Central memory CD8-positive, alpha-beta T cell (primary cell): ENCODE data around the gene OR56A5.
"Not testable (repeated sequence)": the region's sequence is repeated elsewhere in the genome, so short reads cannot be mapped to it uniquely, and the experiment has no call there.

Source experiments
- ATAC-seq: fragments of 150-1000 bp; cut with Tn5 transposase; replicated peaks from 2 replicates; pipeline ENCODE4 v1.10.0; 2022; ENCODE audit warnings: mild to moderate bottlenecking, moderate FRiP score, moderate number of reproducible peaks; ENCODE audit not compliant: poor library complexity, severe bottlenecking; ENCODE audit errors: extremely low read depth
- DNase-seq, 2 donors: peaks; one replicate each; pipeline ENCODE4 v3.0.0; 2021; ENCODE audit warnings: low spot score in 2 of 2
- H3K27ac Mint-ChIP-seq: one replicate; pipeline ENCODE4 v1.8.0; 2022; ENCODE audit warnings: low read depth, mild to moderate bottlenecking, moderate library complexity, mixed read lengths
- H3K27me3 Mint-ChIP-seq: one replicate; pipeline ENCODE4 v1.8.0; 2022; ENCODE audit warnings: mixed read lengths
- H3K36me3 Mint-ChIP-seq: one replicate; pipeline ENCODE4 v1.8.0; 2022; ENCODE audit warnings: mild to moderate bottlenecking, moderate library complexity, mixed read lengths; ENCODE audit not compliant: insufficient read depth
- H3K4me1 Mint-ChIP-seq: one replicate; pipeline ENCODE4 v1.8.0; 2022; ENCODE audit warnings: mixed read lengths
- H3K4me3 Mint-ChIP-seq: one replicate; pipeline ENCODE4 v1.8.0; 2022; ENCODE audit warnings: mild to moderate bottlenecking, moderate library complexity, mixed read lengths
- H3K9me3 Mint-ChIP-seq: one replicate; pipeline ENCODE4 v1.8.0; 2022; ENCODE audit warnings: mixed read lengths

OR56A5 gene

DNA sequence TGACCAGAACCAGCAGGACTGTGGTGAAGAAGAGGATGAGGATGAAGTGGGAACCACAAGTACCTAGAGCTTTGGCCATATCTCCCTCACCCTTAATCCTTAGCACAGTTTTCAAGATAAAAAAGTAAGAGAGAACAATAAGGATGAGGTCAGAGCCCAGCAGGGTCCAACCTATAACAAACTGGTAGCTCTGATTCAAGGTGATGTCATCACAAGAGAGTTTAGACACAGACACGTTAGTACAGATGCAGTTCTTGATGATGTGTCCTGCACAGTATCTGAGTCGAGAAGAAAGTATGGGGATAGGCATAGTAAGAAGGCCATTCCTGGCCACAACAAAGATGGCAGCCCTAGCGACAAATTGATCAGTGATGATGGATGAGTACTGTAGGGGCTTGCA is 586 bp downstream of the OR56A5 start:
- ATAC-seq (no peak), DNase-seq (no peak)
- Mint-ChIP-seq H3K27me3 (peaks cover 54% of the 10 kb centered on the region), H3K9me3 (no peaks in the 10 kb centered on the region), H3K36me3 (no peaks in the 10 kb centered on the region), H3K27ac (no peak overlapping the region), H3K4me1 (no peaks in the 10 kb centered on the region), H3K4me3 (no peak overlapping the region)

DNA sequence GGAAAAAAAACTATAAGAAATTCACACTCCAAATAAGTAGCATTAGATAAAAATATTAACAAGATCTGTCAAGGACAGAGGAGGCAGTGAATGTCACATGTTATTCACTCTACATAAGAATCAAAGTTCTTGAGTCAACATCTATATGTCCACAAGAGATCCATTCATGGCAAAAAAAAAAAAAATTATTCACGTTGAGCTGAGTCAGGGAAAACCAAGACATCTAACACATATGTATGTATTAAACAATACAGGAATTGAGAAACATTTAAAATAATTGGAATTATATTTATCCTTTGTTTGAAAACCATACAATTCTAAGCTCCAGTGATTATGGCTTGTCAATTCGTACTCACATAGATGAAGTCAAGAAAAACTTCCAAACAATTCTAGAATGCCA is 1.3 kb downstream of the OR56A5 start:
- no peak overlapping the region for H3K4me3 Mint-ChIP-seq
- H3K9me3 Mint-ChIP-seq = no peaks in the 10 kb centered on the region
- H3K36me3 Mint-ChIP-seq = no peaks in the 10 kb centered on the region
- no peak for ATAC-seq
- no peaks in the 10 kb centered on the region for H3K4me1 Mint-ChIP-seq
- no peak for DNase-seq
- peaks cover 54% of the 10 kb centered on the region for H3K27me3 Mint-ChIP-seq
- H3K27ac Mint-ChIP-seq = no peak overlapping the region

DNA sequence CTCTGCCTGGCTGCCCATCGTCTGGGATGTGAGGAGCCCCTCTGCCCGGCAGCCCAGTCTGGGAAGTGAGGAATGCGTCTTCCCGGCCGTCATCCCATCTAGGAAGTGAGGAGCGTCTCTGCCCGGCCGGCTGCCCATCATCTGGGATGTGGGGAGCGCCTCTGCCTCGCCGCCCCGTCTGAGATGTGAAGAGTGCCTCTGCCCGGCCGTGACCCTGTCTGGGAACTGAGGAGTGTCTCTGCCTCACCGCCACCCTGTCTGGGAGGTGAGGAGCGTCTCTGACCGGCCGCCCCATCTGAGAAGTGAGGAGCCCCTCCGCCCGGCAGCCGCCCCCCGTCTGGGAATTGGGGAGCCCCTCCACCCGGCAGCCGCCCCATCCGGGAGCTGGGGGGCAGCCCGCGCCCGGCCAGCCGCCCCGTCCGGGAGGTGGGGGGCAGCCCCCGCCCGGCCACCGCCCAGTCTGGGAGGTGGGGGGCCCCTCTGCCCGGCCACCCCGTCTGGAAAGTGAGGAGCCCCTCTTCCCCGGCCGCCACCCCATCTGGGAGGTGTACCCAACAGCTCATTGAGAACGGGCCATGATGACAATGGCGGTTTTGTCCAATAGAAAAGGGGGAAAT is 7.5 kb downstream of the OR56A5 start:
- not testable (repeated sequence) for H3K9me3 Mint-ChIP-seq, DNase-seq, H3K27me3 Mint-ChIP-seq, H3K36me3 Mint-ChIP-seq, ATAC-seq, H3K4me3 Mint-ChIP-seq, H3K27ac Mint-ChIP-seq, H3K4me1 Mint-ChIP-seq

DNA sequence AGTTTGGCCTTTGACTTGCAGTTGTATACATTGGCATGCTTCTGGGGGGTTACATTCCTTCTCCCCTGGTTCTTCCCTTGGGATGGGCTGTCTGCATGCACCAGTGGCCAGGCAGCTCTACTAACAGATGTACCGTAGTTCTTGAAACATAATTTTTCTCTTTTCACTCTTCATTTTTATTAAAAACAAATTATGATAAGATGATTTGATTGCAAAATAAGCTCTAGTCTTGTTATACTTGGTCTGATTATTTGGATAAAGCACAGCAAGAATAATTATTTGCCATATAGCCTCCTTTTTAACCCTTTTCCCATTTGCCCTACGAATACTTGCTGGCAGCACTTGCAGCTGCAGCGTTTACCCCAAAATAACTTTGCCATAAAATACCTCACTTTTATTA is 12.7 kb downstream of the OR56A5 start:
- Mint-ChIP-seq H3K27me3 (peaks cover 12% of the 10 kb centered on the region), H3K27ac (no peak overlapping the region), H3K36me3 (no peaks in the 10 kb centered on the region), H3K9me3 (no peaks in the 10 kb centered on the region), H3K4me1 (no peaks in the 10 kb centered on the region), H3K4me3 (no peak overlapping the region)
- no peak for DNase-seq
- no peak for ATAC-seq

DNA sequence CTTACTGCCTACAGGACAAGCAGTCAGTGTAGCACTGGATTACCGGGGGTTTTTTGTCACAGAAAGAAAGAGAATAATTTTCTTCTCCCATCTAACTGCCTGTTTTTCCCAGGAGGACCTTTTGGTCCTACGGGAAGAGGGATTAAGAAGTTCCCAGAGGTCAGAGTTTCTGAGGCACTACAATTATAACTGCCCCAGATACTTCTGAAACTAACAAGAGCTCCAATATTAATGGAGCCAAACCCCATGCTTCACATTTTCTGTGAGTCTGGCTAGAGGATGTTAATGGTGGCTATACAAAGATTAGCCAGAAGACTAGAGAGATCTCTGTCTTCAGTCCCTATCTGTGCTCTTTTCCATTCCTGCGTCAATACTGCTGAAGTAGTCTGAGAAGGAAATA is 26.3 kb downstream of the OR56A5 start, which contains the start of gene OR56A3:
TSS of gene OR56A3 (plus strand) at position 301 of the 400 bp plus-strand sequence. CDS start 5,096 bp downstream, outside the sequence.
- Mint-ChIP-seq H3K9me3 (no peaks in the 10 kb centered on the region), H3K27ac (no peak within 1 kb of the TSS), H3K4me3 (no peak within 1 kb of the TSS), H3K36me3 (no peaks in the 10 kb centered on the region), H3K4me1 (no peaks in the 10 kb centered on the region), H3K27me3 (peaks cover 15% of the 10 kb centered on the region)
- no peak for ATAC-seq
- no peak for DNase-seq

DNA sequence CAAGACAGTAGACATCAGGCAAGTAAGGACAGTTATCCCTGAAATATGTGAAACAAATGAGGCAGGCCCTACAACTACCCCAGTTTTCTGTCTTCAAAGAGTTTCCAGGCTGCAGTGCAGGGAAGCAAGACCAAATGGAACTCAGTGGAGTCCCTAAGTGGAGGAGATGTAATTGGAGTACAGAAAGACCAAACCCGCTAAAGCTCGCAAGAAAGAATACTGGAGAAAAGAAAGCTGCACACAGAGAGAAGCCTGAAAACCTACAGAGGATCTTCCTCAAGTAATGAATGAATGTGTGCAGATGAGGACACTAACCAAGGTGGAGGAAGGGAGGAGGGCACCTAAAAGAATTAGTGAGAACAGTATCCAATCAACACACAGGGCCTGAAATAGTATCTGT is 27.5 kb downstream of the OR56A5 start:
- H3K27ac Mint-ChIP-seq = no peak overlapping the region
- H3K4me1 Mint-ChIP-seq = no peaks in the 10 kb centered on the region
- H3K27me3 Mint-ChIP-seq = peaks cover 27% of the 10 kb centered on the region
- H3K9me3 Mint-ChIP-seq = peaks cover 4% of the 10 kb centered on the region
- ATAC-seq (no peak), DNase-seq (no peak)
- no peak overlapping the region for H3K4me3 Mint-ChIP-seq
- no peaks in the 10 kb centered on the region for H3K36me3 Mint-ChIP-seq

DNA sequence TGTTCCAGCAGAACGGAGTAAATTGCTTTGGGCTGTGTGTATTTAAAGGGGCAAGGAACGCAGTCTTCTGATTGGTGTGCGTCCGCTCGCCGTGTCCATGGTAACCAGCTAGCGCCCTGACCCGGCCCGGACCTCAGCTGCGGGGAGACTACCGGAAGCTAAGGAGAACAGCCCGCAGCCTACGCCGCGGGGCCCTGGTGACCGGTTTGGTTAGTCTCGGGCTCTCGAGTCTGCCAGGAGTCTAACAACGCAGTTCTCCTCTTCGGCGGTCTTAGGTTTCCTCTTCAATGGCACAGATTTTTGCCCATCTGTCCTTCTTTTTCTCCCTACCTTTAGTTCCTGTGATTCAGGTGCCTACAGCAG is 29.7 kb downstream of the OR56A5 start:
- H3K27ac Mint-ChIP-seq = no peak overlapping the region
- H3K36me3 Mint-ChIP-seq = no peaks in the 10 kb centered on the region
- H3K27me3 Mint-ChIP-seq = peaks cover 30% of the 10 kb centered on the region
- no peaks in the 10 kb centered on the region for H3K4me1 Mint-ChIP-seq
- H3K4me3 Mint-ChIP-seq = no peak overlapping the region
- H3K9me3 Mint-ChIP-seq = peaks cover 5% of the 10 kb centered on the region
- no peak for DNase-seq
- no peak for ATAC-seq

DNA sequence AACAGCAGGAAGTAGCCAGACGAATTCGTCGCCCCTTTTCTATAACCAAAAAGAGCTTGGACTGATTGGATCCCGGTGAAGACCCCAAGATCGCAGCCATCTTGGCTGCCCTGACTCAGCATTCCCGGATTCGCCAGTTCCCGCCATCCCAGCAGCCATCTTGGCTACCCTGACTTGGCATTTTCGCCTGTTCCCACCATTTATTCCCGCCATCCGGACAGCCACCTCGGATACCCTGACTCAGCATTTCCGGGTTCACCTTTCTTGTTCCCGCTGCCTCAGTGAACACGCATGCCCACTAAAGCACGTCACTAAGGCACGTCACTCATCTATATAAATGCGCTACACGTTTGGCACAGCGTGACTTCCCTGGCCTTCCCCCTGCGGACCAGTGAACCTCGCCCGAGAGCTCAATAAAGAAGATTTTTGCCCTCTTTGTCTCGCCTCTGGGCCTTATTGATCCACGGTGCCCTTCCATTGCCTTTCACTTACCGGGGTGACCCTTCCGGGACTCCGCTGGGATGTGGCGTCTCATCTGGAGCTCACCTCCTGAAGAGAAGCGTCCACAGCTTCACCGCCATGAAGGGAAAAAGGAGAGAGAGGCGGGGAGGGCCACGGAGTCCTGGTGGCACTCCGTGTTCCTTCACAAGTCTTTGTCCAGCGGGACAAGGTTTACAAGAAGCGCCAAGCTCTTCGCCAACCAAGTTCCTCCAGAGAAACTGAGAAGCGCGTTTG is 30.3 kb downstream of the OR56A5 start:
- Mint-ChIP-seq H3K27ac (no peak overlapping the region), H3K9me3 (peaks cover 5% of the 10 kb centered on the region), H3K36me3 (no peaks in the 10 kb centered on the region), H3K4me3 (no peak overlapping the region), H3K27me3 (peaks cover 36% of the 10 kb centered on the region), H3K4me1 (no peaks in the 10 kb centered on the region)
- ATAC-seq (no peak), DNase-seq (no peak)

DNA sequence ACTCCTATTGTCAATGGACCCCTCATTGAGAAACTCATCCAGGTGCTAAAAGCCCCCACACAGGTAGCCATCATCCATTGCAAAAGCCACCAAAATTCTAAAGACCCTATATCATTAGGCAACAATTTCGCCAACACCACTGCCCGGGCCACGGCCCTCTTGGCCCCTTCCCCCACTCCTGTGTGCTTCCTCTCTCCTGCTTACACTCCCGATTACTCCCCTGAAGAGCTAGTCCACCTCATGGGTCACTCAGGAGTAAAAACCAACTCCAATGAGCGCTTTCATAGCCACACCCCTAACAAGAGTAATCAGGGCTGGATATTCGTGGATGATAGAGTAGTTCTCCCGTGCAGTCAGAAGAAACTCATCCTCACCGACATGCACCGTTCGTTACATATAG is 35.2 kb downstream of the OR56A5 start:
- H3K36me3 Mint-ChIP-seq = no peaks in the 10 kb centered on the region
- peaks cover 45% of the 10 kb centered on the region for H3K27me3 Mint-ChIP-seq
- ATAC-seq = no peak
- H3K4me1 Mint-ChIP-seq = no peaks in the 10 kb centered on the region
- peaks cover 24% of the 10 kb centered on the region for H3K9me3 Mint-ChIP-seq
- DNase-seq = no peak
- H3K4me3 Mint-ChIP-seq = no peak overlapping the region
- no peak overlapping the region for H3K27ac Mint-ChIP-seq

DNA sequence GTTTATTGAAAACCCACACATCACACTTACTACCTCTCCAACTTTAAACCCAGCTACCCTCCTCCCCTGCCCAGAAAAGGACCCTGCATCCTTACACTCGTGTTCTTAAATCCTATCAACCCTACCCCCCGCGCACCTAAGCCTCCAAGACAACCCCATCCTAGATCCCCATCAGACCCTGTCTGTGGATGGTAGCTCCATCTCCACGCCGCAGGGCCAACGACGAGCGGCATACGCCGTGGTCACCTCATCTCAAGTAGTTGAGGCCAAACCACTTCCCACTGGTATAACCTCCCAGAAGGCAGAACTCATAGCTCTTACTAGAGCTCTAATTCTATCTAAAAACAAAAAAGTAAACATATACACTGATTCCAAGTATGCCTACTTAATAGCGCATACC is 35.6 kb downstream of the OR56A5 start:
- Mint-ChIP-seq H3K4me1 (no peaks in the 10 kb centered on the region), H3K9me3 (peaks cover 25% of the 10 kb centered on the region), H3K4me3 (no peak overlapping the region)

DNA sequence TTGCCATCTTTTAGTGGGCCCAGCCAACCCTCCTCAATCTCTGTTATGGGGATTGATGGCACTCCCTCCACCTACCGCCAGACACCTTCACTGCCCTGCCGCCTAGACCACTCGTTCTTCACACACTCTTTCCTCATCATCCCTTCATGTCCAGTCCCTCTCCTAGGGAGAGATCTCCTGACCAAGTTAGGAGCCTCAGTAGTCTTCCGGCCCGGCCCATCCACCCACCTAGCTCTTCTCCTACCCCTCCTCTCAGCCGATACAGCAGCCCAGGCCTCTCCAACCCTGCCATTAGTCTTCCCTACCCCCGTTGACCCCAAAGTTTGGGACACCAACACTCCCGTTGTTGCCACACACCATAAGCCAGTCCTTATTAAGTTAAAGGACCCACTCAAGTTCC is 37.2 kb downstream of the OR56A5 start:
- no peak for ATAC-seq
- H3K36me3 Mint-ChIP-seq = no peaks in the 10 kb centered on the region
- peaks cover 32% of the 10 kb centered on the region for H3K27me3 Mint-ChIP-seq
- DNase-seq = no peak
- H3K4me3 Mint-ChIP-seq = no peak overlapping the region
- no peaks in the 10 kb centered on the region for H3K4me1 Mint-ChIP-seq
- H3K9me3 Mint-ChIP-seq = peaks cover 24% of the 10 kb centered on the region
- no peak overlapping the region for H3K27ac Mint-ChIP-seq

More for the DNA sequence above, 35.6 kb downstream of the OR56A5 start:
- H3K27ac Mint-ChIP-seq = no peak overlapping the region
- ATAC-seq = no peak
- H3K27me3 Mint-ChIP-seq = peaks cover 45% of the 10 kb centered on the region
- H3K36me3 Mint-ChIP-seq = no peaks in the 10 kb centered on the region
- DNase-seq = no peak

DNA sequence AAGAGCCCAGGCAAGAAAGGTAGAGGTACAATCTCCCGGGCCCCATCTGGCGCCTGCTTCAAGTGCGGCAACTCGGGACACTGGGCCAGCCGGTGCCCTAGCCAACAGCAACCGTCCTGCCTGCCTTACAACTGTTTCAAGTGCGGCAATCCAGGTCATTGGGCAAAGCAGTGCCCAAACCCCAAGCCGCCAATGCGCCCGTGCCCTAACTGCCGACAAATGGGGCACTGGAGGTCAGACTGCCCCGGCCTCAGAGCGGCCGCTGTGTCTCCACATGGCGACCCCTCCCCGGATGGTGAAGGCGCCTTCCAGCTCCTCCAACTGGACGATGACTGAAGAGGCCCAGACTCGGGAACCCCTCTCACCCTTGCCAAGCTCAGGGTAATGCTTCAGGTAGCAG is 37.7 kb downstream of the OR56A5 start:
- Mint-ChIP-seq H3K27me3 (peaks cover 28% of the 10 kb centered on the region), H3K9me3 (peaks cover 20% of the 10 kb centered on the region), H3K4me3 (no peak overlapping the region), H3K27ac (no peak overlapping the region), H3K36me3 (no peaks in the 10 kb centered on the region), H3K4me1 (no peaks in the 10 kb centered on the region)
- no peak for DNase-seq
- ATAC-seq = no peak

DNA sequence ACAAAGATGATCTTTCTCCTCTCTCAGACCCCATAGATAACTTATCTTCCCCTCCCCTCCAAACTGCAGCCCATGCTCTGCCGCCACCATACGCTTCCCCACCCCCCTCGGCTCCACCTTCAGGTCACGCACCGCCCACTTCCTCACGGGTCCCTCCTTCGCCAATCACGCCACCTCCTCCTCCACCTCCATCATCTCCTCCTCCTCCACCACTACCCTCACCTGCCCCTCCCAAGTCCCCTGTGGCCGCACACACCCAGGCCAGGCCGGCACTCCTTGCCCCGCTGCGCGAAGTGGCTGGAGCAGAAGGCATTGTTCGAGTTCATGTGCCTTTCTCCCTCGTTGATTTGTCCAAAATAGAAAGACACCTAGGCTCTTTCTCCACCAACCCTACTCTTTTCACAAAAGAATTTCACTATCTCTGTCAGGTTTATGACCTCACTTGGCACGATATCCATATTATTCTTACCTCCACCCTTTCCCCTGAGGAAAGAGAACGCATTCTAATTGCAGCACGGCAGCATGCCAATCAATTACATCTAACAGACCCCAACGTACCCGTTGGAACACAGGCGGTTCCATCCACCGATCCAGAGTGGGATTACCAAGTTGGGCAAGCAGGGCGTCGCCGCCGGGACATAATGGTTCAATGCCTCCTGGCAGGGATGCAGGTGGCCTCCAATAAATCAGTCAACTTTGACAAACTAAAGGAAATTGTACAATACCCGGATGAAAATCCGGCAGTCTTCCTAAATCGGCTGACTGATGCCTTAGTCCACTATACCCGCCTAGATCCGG is 38.5 kb downstream of the OR56A5 start:
- DNase-seq (no peak), ATAC-seq (no peak)
- H3K27me3 Mint-ChIP-seq = peaks cover 26% of the 10 kb centered on the region
- H3K4me1 Mint-ChIP-seq = no peaks in the 10 kb centered on the region
- peaks cover 20% of the 10 kb centered on the region for H3K9me3 Mint-ChIP-seq
- no peaks in the 10 kb centered on the region for H3K36me3 Mint-ChIP-seq
- no peak overlapping the region for H3K27ac Mint-ChIP-seq
- H3K4me3 Mint-ChIP-seq = no peak overlapping the region
